Liver (tissue), 9 donors: Measurements from ENCODE around the gene PTPRN. TPM values are rescaled to one million over a fixed set of nuclear protein-coding genes. Genes with fewer than 3 reads are reported as not detected.

ENCODE experiments used
- DNase-seq: peaks from one replicate; pipeline ENCODE4 v3.0.0-alpha.2; 2017; ENCODE audit warnings: low spot score
- H3K27ac ChIP-seq, 2 donors: one replicate each; pipeline ENCODE4 v1.7.0; 2013; ENCODE audit warnings: inconsistent platforms in 2 of 2, low read length in 2 of 2, control low read depth in 1 of 2, low read depth in 1 of 2, mild to moderate bottlenecking in 1 of 2
- H3K27me3 ChIP-seq, 4 donors: one replicate each; pipeline versions ENCODE4 v1.6.1 to v1.7.0; 2013; ENCODE audit warnings: low read length in 3 of 4, inconsistent platforms in 1 of 4, mild to moderate bottlenecking in 1 of 4, moderate library complexity in 1 of 4; ENCODE audit not compliant: control insufficient read depth in 4 of 4, insufficient read depth in 4 of 4
- H3K36me3 ChIP-seq, 4 donors: one replicate each; pipeline versions ENCODE4 v1.6.1 to v1.7.0; 2013; ENCODE audit warnings: low read length in 3 of 4, mild to moderate bottlenecking in 3 of 4, low read depth in 1 of 4, moderate library complexity in 1 of 4; ENCODE audit not compliant: control insufficient read depth in 4 of 4, insufficient read depth in 3 of 4
- H3K4me1 ChIP-seq, 4 donors: one replicate each; pipeline versions ENCODE4 v1.6.1 to v1.7.0; 2013; ENCODE audit warnings: low read length in 3 of 4, mild to moderate bottlenecking in 3 of 4, moderate library complexity in 1 of 4; ENCODE audit not compliant: control insufficient read depth in 4 of 4, insufficient read depth in 4 of 4
- H3K4me3 ChIP-seq, 3 donors: one replicate each; pipeline versions ENCODE4 v1.6.1 to v1.7.0; 2013; ENCODE audit warnings: low read length in 3 of 3, control low read depth in 1 of 3, low read depth in 1 of 3, mild to moderate bottlenecking in 1 of 3
- H3K9ac ChIP-seq, 2 donors: one replicate each; pipeline ENCODE4 v1.7.0; 2013; ENCODE audit warnings: low read length in 2 of 2, mild to moderate bottlenecking in 2 of 2, moderate library complexity in 2 of 2, control low read depth in 1 of 2, low read depth in 1 of 2
- H3K9me3 ChIP-seq, 4 donors: one replicate each; pipeline versions ENCODE4 v1.6.1 to v1.7.0; 2013; ENCODE audit warnings: low read length in 3 of 4; ENCODE audit not compliant: control insufficient read depth in 4 of 4
- EGR1 ChIP-seq, 2 donors: IDR thresholded peaks; 2 replicates each; pipeline ENCODE4 v1.6.1; 2016 to 2018; ENCODE audit warnings: antibody characterized with exemption in 2 of 2, low read depth in 2 of 2
- FOXA1 ChIP-seq: IDR thresholded peaks from 2 replicates; pipeline ENCODE4 v1.6.1; 2016; ENCODE audit warnings: antibody characterized with exemption
- FOXA2 ChIP-seq: IDR thresholded peaks from 2 replicates; pipeline ENCODE4 v1.6.1; 2016; ENCODE audit warnings: antibody characterized with exemption
- GABPA ChIP-seq, 2 donors: IDR thresholded peaks in 1 of 2; conservative IDR thresholded peaks in 1 of 2; 2 replicates each; pipeline ENCODE4 v1.6.1; 2016; ENCODE audit warnings: antibody characterized with exemption in 2 of 2, mild to moderate bottlenecking in 1 of 2, moderate library complexity in 1 of 2
- HNF4G ChIP-seq: IDR thresholded peaks from 2 replicates; pipeline ENCODE4 v1.6.1; 2016; ENCODE audit warnings: antibody characterized with exemption
- JUND ChIP-seq, 2 donors: IDR thresholded peaks; 2 replicates each; pipeline ENCODE4 v1.6.1; 2016; ENCODE audit warnings: antibody characterized with exemption in 2 of 2
- RAD21 ChIP-seq, 2 donors: IDR thresholded peaks; 2 replicates each; pipeline ENCODE4 v1.6.1; 2016; ENCODE audit warnings: antibody characterized with exemption in 2 of 2, mild to moderate bottlenecking in 2 of 2
- REST ChIP-seq: IDR thresholded peaks from 2 replicates; pipeline ENCODE4 v1.6.1; 2016; ENCODE audit warnings: antibody characterized with exemption, mild to moderate bottlenecking
- RXRA ChIP-seq, 2 donors: IDR thresholded peaks; 2 replicates each; pipeline ENCODE4 v1.6.1; 2017 to 2018; ENCODE audit warnings: antibody characterized with exemption in 2 of 2, mild to moderate bottlenecking in 1 of 2
- SP1 ChIP-seq: IDR thresholded peaks from 2 replicates; pipeline ENCODE4 v1.6.1; 2018; ENCODE audit warnings: antibody characterized with exemption, mild to moderate bottlenecking
- TAF1 ChIP-seq: conservative IDR thresholded peaks from 2 replicates; pipeline ENCODE4 v1.6.1; 2016; ENCODE audit warnings: antibody characterized with exemption, mild to moderate bottlenecking
- YY1 ChIP-seq: IDR thresholded peaks from 2 replicates; pipeline ENCODE4 v1.6.1; 2016; ENCODE audit warnings: antibody characterized with exemption, mild to moderate bottlenecking
- WGBS: extraction: QIAGEN DNeasy Blood & Tissue Kit; methylation state at CpG from one replicate; pipeline ENCODE4 v1.1.7; 2013; 5-methylcytosine and 5-hydroxymethylcytosine counted together
- polyA plus RNA-seq, 2 donors: library from polyadenylated mRNA; stranded (reverse) in 1 of 2; unstranded in 1 of 2; fragments of 200-250 nt in 1 of 2; fragments of >200 nt in 1 of 2; fragmentation: Nextera tagmentation in 1 of 2; extraction: Ambion mirVana in 1 of 2; gene quantifications; one replicate each; pipeline versions ENCODE4 v1.2.1 to v1.2.3, GENCODE V29; 2013 to 2015
- total RNA-seq, 2 donors: library from RNA; depleted of rRNA; stranded (reverse); fragments of >200 nt; gene quantifications; one replicate each; pipeline ENCODE4 v1.2.3, GENCODE V29; 2014
- TF ChIP-seq, protein P1 (sequence below): IDR thresholded peaks from 2 replicates; pipeline ENCODE4 v1.6.1; 2016; ENCODE audit warnings: antibody characterized with exemption
- TF ChIP-seq, protein P2 (sequence below): fragments of 150-350 bp; IDR thresholded peaks from 2 replicates; pipeline ENCODE4 v1.5.1; 2017; ENCODE audit warnings: improper control_type of control experiment, low read depth, low read length; ENCODE audit not compliant: missing input control
- TF ChIP-seq, protein P3 (sequence below): IDR thresholded peaks from 2 replicates; pipeline ENCODE4 v1.6.1; 2016; ENCODE audit warnings: antibody characterized with exemption
- donor health status: healthy.
- donor health status: healthy.
- donor health status: healthy.
- donor health status: healthy.
- donor health status: healthy.

PTPRN gene
- total and polyA plus RNA-seq, 4 donors = 2.2 TPM; not detected in 3

- Histone ChIP-seq H3K9me3 (no peaks in the 10 kb centered on the region), H3K4me1 (peaks cover 7 to 24% (median 14%) of the 10 kb centered on the region in 4 donors), H3K4me3 (peak overlapping the region; percentile 31 to 72 (median 55)), H3K27ac (peak overlapping the region; percentile 96 to 98), H3K9ac (peak overlapping the region; percentile 88 to 89), H3K36me3 (peaks cover 2 to 30% (median 22%) of the 10 kb centered on the region in 4 donors), H3K27me3 (no peaks in the 10 kb centered on the region)
- no peak for DNase-seq
- no peak for TF ChIP-seq GABPA (IDR thresholded peaks at IDR 0.05 in 1 of 2, conservative IDR thresholded peaks at IDR 0.05 in 1 of 2)
- TF ChIP-seq EGR1 (IDR thresholded peaks at IDR 0.05; ENCODE audit: low read depth in 2 of 2) = no peak
- TF ChIP-seq JUND (IDR thresholded peaks at IDR 0.05) = no peak
- TF ChIP-seq FOXA1 = no peak
- TF ChIP-seq, protein P1, sequence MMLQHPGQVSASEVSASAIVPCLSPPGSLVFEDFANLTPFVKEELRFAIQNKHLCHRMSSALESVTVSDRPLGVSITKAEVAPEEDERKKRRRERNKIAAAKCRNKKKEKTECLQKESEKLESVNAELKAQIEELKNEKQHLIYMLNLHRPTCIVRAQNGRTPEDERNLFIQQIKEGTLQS = no peak
- TF ChIP-seq FOXA2 = no peak
- TF ChIP-seq YY1 = no peak
- no peak for TF ChIP-seq HNF4G
- TF ChIP-seq, protein P2, sequence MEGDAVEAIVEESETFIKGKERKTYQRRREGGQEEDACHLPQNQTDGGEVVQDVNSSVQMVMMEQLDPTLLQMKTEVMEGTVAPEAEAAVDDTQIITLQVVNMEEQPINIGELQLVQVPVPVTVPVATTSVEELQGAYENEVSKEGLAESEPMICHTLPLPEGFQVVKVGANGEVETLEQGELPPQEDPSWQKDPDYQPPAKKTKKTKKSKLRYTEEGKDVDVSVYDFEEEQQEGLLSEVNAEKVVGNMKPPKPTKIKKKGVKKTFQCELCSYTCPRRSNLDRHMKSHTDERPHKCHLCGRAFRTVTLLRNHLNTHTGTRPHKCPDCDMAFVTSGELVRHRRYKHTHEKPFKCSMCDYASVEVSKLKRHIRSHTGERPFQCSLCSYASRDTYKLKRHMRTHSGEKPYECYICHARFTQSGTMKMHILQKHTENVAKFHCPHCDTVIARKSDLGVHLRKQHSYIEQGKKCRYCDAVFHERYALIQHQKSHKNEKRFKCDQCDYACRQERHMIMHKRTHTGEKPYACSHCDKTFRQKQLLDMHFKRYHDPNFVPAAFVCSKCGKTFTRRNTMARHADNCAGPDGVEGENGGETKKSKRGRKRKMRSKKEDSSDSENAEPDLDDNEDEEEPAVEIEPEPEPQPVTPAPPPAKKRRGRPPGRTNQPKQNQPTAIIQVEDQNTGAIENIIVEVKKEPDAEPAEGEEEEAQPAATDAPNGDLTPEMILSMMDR = no peak
- no peak for TF ChIP-seq RXRA (IDR thresholded peaks at IDR 0.05)
- TF ChIP-seq TAF1 = no peak
- TF ChIP-seq SP1 = no peak
- TF ChIP-seq, protein P3, sequence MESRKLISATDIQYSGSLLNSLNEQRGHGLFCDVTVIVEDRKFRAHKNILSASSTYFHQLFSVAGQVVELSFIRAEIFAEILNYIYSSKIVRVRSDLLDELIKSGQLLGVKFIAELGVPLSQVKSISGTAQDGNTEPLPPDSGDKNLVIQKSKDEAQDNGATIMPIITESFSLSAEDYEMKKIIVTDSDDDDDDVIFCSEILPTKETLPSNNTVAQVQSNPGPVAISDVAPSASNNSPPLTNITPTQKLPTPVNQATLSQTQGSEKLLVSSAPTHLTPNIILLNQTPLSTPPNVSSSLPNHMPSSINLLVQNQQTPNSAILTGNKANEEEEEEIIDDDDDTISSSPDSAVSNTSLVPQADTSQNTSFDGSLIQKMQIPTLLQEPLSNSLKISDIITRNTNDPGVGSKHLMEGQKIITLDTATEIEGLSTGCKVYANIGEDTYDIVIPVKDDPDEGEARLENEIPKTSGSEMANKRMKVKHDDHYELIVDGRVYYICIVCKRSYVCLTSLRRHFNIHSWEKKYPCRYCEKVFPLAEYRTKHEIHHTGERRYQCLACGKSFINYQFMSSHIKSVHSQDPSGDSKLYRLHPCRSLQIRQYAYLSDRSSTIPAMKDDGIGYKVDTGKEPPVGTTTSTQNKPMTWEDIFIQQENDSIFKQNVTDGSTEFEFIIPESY = no peak
- TF ChIP-seq REST = no peak
- no peak for TF ChIP-seq RAD21 (IDR thresholded peaks at IDR 0.05)
- 20% methylated on average over 9 of the region's 9 CpGs for WGBS
These were observed 30.5 kb downstream of the PTPRN start for GRCh38 chr2:219278655-219279150.
